ENCODE data around the gene CHTOP.

The CHTOP gene

DNA sequence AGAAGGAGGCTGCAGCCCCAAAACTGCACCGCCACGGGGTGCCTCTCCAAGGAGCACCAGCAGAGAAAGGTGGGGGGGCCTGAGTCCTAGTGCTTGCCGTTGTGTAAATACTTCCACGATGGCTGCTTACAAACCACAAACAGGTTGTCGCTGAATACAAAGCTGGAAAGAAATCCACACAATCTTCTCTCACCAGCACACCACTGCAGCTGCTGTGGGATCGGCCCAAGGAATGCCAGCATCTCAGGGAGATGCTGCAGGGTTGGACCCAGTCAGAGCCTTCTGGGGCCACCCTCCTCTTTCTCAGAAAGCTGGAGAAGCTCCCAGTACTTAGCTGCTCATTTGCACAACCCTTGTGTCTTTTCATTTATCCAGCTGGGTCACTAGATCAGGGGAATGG lies 14.7 kb upstream of the CHTOP start:
- no peaks in the 10 kb centered on the region for H3K9me3 ChIP-seq (ENCODE audit: control insufficient read depth, insufficient read depth, low read depth, low read length)
- no peaks in the 10 kb centered on the region for H3K4me1 ChIP-seq (ENCODE audit: control insufficient read depth, insufficient read depth, low read length)
- CTCF ChIA-PET, result interaction anchor here (2.4 kb wide), 1 partner anchor 9 kb away, joined by 18 read pairs; the partner anchor contains the start of genes S100A1 and S100A13
- H3K36me3 ChIP-seq (ENCODE audit: control insufficient read depth in 2 of 2, insufficient read depth in 1 of 2, low read length in 2 of 2), result peaks cover 0 to 38% of the 10 kb centered on the region in 2 experiments; a peak in 2 of 3 replicates
- no peak overlapping the region for H3K27ac ChIP-seq (ENCODE audit: extremely low read depth, low read depth, low read length)
- TF ChIP-seq, protein P1, sequence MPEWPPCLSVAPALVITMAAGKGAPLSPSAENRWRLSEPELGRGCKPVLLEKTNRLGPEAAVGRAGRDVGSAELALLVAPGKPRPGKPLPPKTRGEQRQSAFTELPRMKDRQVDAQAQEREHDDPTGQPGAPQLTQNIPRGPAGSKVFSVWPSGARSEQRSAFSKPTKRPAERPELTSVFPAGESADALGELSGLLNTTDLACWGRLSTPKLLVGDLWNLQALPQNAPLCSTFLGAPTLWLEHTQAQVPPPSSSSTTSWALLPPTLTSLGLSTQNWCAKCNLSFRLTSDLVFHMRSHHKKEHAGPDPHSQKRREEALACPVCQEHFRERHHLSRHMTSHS (tag by site-specific recombination; IDR thresholded peaks at IDR 0.05), result no peak
- H3K4me3 ChIP-seq (ENCODE audit: low read depth, low read length), result no peak overlapping the region
- POLR2A ChIA-PET, result interaction anchor here (1.0 to 3.7 kb wide), 3 partner anchors 8 to 41 kb away, joined by 3 to 17 read pairs (median 15); partner anchors contain the start of genes CHTOP and S100A13

DNA sequence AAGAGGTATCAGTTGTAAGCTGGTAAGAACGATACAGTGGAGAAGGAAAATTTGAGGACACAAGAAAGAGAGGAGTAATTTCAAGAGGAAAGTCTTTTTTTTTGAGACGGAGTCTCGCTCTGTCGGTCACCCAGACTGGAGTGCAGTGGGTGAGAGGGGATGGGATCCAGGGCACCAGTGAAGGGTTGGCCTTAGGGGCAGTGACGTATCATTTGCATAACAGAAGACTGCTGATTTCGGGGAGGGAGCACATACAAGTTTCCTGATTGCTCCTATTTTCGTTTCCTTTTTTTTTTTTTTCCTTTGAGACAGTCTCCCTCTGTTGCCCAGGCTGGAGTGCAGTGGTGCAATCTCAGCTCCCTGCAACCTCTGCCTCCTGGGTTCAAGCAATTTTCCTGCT lies 10.8 kb upstream of the CHTOP start:
- Histone ChIP-seq H3K4me3 (ENCODE audit: low read depth, low read length) (no peak overlapping the region), H3K4me1 (ENCODE audit: control insufficient read depth, insufficient read depth, low read length) (0 out of 2 replicates have a peak, but pooled peaks cover 3% of the 10 kb centered on the region), H3K36me3 (ENCODE audit: control insufficient read depth in 2 of 2, insufficient read depth in 1 of 2, low read length in 2 of 2) (peaks cover 0 to 49% of the 10 kb centered on the region in 2 experiments; a peak in 2 of 3 replicates), H3K9me3 (ENCODE audit: control insufficient read depth, insufficient read depth, low read depth, low read length) (no peaks in the 10 kb centered on the region), H3K27ac (ENCODE audit: extremely low read depth, low read depth, low read length) (no peak overlapping the region)
- TF ChIP-seq, protein P2, sequence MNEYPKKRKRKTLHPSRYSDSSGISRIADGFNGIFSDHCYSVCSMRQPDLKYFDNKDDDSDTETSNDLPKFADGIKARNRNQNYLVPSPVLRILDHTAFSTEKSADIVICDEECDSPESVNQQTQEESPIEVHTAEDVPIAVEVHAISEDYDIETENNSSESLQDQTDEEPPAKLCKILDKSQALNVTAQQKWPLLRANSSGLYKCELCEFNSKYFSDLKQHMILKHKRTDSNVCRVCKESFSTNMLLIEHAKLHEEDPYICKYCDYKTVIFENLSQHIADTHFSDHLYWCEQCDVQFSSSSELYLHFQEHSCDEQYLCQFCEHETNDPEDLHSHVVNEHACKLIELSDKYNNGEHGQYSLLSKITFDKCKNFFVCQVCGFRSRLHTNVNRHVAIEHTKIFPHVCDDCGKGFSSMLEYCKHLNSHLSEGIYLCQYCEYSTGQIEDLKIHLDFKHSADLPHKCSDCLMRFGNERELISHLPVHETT (tag by site-specific recombination; IDR thresholded peaks at IDR 0.05), result no peak
- TF ChIP-seq ZNF112 (tag by site-specific recombination; IDR thresholded peaks at IDR 0.05) (no peak), GFI1B (tag by site-specific recombination; IDR thresholded peaks at IDR 0.05) (no peak), ZFP41 (tag by site-specific recombination; IDR thresholded peaks at IDR 0.05; ENCODE audit: borderline replicate concordance) (no peak)
- TF ChIP-seq, protein P3, sequence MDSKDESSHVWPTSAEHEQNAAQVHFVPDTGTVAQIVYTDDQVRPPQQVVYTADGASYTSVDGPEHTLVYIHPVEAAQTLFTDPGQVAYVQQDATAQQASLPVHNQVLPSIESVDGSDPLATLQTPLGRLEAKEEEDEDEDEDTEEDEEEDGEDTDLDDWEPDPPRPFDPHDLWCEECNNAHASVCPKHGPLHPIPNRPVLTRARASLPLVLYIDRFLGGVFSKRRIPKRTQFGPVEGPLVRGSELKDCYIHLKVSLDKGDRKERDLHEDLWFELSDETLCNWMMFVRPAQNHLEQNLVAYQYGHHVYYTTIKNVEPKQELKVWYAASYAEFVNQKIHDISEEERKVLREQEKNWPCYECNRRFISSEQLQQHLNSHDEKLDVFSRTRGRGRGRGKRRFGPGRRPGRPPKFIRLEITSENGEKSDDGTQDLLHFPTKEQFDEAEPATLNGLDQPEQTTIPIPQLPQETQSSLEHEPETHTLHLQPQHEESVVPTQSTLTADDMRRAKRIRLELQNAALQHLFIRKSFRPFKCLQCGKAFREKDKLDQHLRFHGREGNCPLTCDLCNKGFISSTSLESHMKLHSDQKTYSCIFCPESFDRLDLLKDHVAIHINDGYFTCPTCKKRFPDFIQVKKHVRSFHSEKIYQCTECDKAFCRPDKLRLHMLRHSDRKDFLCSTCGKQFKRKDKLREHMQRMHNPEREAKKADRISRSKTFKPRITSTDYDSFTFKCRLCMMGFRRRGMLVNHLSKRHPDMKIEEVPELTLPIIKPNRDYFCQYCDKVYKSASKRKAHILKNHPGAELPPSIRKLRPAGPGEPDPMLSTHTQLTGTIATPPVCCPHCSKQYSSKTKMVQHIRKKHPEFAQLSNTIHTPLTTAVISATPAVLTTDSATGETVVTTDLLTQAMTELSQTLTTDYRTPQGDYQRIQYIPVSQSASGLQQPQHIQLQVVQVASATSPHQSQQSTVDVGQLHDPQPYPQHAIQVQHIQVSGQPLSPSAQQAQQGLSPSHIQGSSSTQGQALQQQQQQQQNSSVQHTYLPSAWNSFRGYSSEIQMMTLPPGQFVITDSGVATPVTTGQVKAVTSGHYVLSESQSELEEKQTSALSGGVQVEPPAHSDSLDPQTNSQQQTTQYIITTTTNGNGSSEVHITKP (tag by site-specific recombination; IDR thresholded peaks at IDR 0.05), result no peak
- TF ChIP-seq, protein P4, sequence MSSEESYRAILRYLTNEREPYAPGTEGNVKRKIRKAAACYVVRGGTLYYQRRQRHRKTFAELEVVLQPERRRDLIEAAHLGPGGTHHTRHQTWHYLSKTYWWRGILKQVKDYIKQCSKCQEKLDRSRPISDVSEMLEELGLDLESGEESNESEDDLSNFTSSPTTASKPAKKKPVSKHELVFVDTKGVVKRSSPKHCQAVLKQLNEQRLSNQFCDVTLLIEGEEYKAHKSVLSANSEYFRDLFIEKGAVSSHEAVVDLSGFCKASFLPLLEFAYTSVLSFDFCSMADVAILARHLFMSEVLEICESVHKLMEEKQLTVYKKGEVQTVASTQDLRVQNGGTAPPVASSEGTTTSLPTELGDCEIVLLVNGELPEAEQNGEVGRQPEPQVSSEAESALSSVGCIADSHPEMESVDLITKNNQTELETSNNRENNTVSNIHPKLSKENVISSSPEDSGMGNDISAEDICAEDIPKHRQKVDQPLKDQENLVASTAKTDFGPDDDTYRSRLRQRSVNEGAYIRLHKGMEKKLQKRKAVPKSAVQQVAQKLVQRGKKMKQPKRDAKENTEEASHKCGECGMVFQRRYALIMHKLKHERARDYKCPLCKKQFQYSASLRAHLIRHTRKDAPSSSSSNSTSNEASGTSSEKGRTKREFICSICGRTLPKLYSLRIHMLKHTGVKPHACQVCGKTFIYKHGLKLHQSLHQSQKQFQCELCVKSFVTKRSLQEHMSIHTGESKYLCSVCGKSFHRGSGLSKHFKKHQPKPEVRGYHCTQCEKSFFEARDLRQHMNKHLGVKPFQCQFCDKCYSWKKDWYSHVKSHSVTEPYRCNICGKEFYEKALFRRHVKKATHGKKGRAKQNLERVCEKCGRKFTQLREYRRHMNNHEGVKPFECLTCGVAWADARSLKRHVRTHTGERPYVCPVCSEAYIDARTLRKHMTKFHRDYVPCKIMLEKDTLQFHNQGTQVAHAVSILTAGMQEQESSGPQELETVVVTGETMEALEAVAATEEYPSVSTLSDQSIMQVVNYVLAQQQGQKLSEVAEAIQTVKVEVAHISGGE (tag by site-specific recombination; conservative IDR thresholded peaks at IDR 0.05; ENCODE audit: low read depth), result no peak
- POLR2A ChIA-PET, result interaction anchor here (3.3 kb wide), 1 partner anchor 11 kb away, joined by 12 read pairs; the partner anchor contains the start of gene CHTOP
- CTCF ChIA-PET, result interaction anchor here (1.6 to 7.4 kb wide), 2 partner anchors 9 to 112 kb away, joined by 4 to 54 read pairs; no protein-coding TSS in a partner anchor

DNA sequence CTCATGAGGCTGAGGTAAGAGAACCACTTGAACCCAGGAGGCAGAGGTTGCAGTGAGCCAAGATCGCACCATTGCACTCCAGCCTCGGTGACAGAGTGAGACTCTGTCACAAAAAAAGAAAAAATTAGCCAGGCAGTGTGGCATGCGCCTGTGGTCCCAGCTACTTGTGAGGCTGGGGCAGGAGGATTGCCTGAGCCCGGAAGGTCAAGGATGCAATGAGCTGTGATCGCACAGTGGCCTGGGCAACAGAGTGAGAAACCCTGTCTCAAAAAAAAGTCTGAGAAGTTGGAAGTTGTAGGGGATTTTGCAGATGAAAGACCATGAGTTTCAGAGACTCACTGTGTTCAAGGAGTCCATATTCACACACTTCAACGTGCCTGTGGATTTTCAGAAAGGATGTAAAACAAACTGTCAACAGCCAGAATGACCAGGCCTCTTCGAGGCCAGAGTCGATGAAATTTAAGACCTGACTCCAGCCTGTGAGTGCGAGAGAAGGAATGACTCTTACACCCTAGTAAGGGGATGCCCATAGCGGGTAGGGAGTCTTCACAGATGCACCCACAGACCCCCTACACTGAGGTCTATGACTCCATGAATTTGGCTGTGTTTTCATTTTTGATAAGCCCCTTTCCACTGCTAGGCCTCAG lies 8.8 kb upstream of the CHTOP start:
- Histone ChIP-seq H3K9me3 (ENCODE audit: control insufficient read depth, insufficient read depth, low read depth, low read length) (no peaks in the 10 kb centered on the region), H3K36me3 (ENCODE audit: control insufficient read depth in 2 of 2, insufficient read depth in 1 of 2, low read length in 2 of 2) (peaks cover 0 to 36% of the 10 kb centered on the region in 2 experiments; a peak in 2 of 3 replicates), H3K4me1 (ENCODE audit: control insufficient read depth, insufficient read depth, low read length) (0 out of 2 replicates have a peak, but pooled peaks cover 3% of the 10 kb centered on the region), H3K4me3 (ENCODE audit: low read depth, low read length) (no peak overlapping the region), H3K27ac (ENCODE audit: extremely low read depth, low read depth, low read length) (no peak overlapping the region)
- CTCF ChIA-PET, result interaction anchor here (3.3 to 7.4 kb wide), 2 partner anchors 11 to 114 kb away, joined by 28 to 54 read pairs; partner anchors contain the start of genes S100A14 and S100A16
- POLR2A ChIA-PET, result interaction anchor here (2.3 to 3.3 kb wide), 2 partner anchors 9 to 16 kb away, joined by 10 to 12 read pairs; partner anchors contain the start of gene CHTOP
- TF ChIP-seq, protein P5, sequence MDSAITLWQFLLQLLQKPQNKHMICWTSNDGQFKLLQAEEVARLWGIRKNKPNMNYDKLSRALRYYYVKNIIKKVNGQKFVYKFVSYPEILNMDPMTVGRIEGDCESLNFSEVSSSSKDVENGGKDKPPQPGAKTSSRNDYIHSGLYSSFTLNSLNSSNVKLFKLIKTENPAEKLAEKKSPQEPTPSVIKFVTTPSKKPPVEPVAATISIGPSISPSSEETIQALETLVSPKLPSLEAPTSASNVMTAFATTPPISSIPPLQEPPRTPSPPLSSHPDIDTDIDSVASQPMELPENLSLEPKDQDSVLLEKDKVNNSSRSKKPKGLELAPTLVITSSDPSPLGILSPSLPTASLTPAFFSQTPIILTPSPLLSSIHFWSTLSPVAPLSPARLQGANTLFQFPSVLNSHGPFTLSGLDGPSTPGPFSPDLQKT (IDR thresholded peaks at IDR 0.05; ENCODE audit: borderline replicate concordance, low read depth, low read length), result no peak
- no peak for TF ChIP-seq ZNF350 (tag by site-specific recombination; IDR thresholded peaks at IDR 0.05)
- no peak for TF ChIP-seq ZNF138 (tag by site-specific recombination; IDR thresholded peaks at IDR 0.05; ENCODE audit: borderline replicate concordance)
